GM18511 (cell line): Measurements from ENCODE around the gene B4GALT6.
A peak's percentile ranks its signal among the peaks of the same experiment; 100 is the strongest.

Source experiments
- ATAC-seq: cut with Tn5 transposase; IDR thresholded peaks from one replicate; pipeline ENCODE4 v1.9.1; 2021; ENCODE audit warnings: mild to moderate bottlenecking, moderate library complexity; ENCODE audit not compliant: unreplicated experiment

Gene B4GALT6

GRCh38 chr18:31661965-31662364, 22.4 kb downstream of the B4GALT6 start:
- ATAC-seq: no peak

- no peak for ATAC-seq
These were observed 23.6 kb downstream of the B4GALT6 start for GRCh38 chr18:31660763-31661162.

- no peak for ATAC-seq
These were observed 24.7 kb downstream of the B4GALT6 start for GRCh38 chr18:31659576-31660177.

GRCh38 chr18:31658670-31659575, 25.5 kb downstream of the B4GALT6 start:
- peak; percentile 76 for ATAC-seq

- ATAC-seq: peak; percentile 83
These were observed 26.3 kb downstream of the B4GALT6 start for GRCh38 chr18:31657823-31658669.

- no peak for ATAC-seq
These were observed 27.6 kb downstream of the B4GALT6 start for GRCh38 chr18:31656754-31657153.

- ATAC-seq: no peak
These were observed 29.0 kb downstream of the B4GALT6 start for GRCh38 chr18:31655354-31655753.

- no peak for ATAC-seq
These were observed 31.5 kb downstream of the B4GALT6 start for GRCh38 chr18:31652877-31653276.

- no peak for ATAC-seq
These were observed 32.0 kb downstream of the B4GALT6 start for GRCh38 chr18:31652357-31652756.

GRCh38 chr18:31651369-31651768, 33.0 kb downstream of the B4GALT6 start:
- no peak for ATAC-seq

- ATAC-seq: peak; percentile 52
These were observed 34.2 kb downstream of the B4GALT6 start for GRCh38 chr18:31649978-31650719.

- ATAC-seq: no peak
These were observed 34.9 kb downstream of the B4GALT6 start for GRCh38 chr18:31649449-31649848.

GRCh38 chr18:31648966-31649429, 35.4 kb downstream of the B4GALT6 start:
- ATAC-seq: peak; percentile 71

GRCh38 chr18:31648458-31648857, 35.9 kb downstream of the B4GALT6 start:
- no peak for ATAC-seq

- ATAC-seq: no peak
These were observed 37.1 kb downstream of the B4GALT6 start for GRCh38 chr18:31647127-31647753.

- ATAC-seq: peak; percentile 38
These were observed 37.9 kb downstream of the B4GALT6 start for GRCh38 chr18:31646332-31647126.

- no peak for ATAC-seq
These were observed 39.0 kb downstream of the B4GALT6 start for GRCh38 chr18:31645411-31645810.

- no peak for ATAC-seq
These were observed 41.4 kb downstream of the B4GALT6 start for GRCh38 chr18:31643003-31643402.

GRCh38 chr18:31637445-31637844, 46.9 kb downstream of the B4GALT6 start:
- no peak for ATAC-seq
